HG02885 (cell line): ENCODE measurements around the gene RNASE13.

Experiments
- ATAC-seq: cut with Tn5 transposase; IDR thresholded peaks from one replicate; pipeline ENCODE4 v1.9.1; 2021; ENCODE audit warnings: mild to moderate bottlenecking; ENCODE audit not compliant: unreplicated experiment, poor library complexity

RNASE13 gene, protein sequence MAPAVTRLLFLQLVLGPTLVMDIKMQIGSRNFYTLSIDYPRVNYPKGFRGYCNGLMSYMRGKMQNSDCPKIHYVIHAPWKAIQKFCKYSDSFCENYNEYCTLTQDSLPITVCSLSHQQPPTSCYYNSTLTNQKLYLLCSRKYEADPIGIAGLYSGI

DNA sequence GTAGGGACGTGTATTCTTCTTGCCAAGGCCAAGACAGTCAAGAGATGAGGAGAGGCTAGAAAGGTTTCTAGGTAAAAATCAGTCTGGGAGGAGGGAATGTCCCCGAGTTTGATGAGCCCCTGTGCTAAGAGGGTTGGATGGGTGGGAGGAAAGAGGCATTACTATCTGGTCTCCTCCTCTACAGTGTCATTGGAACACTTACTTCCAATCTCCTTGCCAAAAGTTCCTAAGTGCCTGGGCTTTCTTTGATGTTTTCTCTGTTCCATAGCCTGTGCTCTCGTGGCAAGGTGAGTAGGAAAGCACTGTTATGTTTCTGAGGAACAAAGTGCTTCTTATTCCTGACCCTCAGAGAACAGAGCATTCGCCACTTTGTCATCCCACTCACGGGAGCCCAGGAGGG lies at the start of gene RNASE13:
TSS of gene RNASE13 (minus strand) at position 101 of the 400 bp plus-strand sequence. CDS start 519 bp downstream, outside the sequence.
- no peak for ATAC-seq

DNA sequence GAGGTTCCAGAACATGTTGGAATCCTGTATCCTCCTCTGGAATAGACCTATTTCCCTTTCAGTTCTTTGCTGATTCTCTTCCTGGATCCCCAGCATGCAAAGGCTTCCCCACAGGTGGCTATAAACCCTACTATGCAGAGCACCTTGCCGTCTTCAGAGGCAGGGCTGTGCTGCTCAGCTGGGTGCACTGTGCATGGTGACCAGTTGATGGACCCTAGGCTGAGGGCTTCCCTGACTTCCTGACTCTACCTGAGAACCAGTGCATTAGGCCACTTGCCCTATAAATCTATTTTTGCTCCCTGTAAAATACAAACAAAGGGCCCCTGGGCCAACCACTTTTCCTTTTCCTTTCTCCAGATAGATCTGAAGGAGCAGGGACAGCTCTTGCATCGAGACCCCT lies 49.8 kb upstream of the RNASE13 start:
- ATAC-seq: no peak

DNA sequence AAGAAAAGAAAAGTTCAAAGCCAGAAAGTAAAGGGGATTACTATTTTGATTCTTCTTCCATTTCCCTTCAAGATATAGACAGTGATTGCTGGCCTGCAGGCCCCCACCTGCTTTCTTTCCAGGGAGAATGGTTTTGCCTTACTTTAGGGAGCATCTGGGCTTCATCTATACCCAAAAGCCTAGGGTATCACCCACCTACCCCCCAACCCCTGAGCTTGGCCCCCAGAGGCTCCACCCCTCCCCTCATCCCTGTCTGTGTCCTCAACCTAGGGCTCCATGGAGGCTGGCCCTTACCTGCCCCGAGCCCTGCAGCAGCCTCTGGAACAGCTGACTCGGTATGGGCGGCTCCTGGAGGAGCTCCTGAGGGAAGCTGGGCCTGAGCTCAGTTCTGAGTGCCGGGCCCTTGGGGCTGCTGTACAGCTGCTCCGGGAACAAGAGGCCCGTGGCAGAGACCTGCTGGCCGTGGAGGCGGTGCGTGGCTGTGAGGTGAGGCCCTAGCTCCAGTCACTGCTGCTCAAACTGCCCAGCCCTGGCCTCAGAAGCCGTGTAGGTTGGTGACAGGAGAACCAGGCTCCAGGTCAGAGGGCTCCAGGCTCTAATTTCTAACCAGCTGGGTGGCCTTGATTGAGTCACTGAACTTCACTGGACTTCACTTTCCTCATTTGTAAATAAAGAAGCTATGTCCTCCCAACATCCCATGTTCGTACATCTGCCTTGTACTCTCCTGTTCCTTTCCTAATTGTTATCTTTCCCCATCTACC lies 49.1 kb upstream of the RNASE13 start:
- no peak for ATAC-seq

DNA sequence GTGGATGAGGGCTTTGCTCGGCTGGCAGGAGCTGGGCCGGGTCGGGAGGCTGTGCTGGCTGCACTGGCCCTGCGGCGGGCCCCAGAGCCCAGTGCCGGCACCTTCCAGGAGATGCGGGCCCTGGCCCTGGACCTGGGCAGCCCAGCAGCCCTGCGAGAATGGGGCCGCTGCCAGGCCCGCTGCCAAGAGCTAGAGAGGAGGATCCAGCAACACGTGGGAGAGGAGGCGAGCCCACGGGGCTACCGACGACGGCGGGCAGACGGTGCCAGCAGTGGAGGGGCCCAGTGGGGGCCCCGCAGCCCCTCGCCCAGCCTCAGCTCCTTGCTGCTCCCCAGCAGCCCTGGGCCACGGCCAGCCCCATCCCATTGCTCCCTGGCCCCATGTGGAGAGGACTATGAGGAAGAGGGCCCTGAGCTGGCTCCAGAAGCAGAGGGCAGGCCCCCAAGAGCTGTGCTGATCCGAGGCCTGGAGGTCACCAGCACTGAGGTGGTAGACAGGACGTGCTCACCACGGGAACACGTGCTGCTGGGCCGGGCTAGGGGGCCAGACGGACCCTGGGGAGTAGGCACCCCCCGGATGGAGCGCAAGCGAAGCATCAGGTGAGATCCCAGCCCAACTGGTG lies 47.0 kb upstream of the RNASE13 start:
- ATAC-seq: no peak

DNA sequence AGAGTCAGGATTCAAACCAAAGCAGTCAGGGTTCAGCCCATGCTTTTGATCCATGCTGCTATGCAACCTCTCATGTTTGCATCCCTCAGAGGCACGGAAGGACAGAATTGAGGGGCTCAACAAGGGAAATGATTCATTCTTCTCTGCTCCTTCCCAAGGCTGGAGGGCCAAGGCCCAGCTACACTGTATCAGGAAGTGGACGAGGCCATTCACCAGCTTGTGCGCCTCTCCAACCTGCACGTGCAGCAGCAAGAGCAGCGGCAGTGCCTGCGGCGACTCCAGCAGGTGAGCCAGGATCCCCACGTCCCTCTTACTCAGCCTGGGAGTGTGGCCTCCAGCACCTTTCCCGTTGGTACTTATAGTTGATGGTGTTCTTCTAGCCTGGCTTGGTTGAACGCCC lies 44.1 kb upstream of the RNASE13 start:
- no peak for ATAC-seq

DNA sequence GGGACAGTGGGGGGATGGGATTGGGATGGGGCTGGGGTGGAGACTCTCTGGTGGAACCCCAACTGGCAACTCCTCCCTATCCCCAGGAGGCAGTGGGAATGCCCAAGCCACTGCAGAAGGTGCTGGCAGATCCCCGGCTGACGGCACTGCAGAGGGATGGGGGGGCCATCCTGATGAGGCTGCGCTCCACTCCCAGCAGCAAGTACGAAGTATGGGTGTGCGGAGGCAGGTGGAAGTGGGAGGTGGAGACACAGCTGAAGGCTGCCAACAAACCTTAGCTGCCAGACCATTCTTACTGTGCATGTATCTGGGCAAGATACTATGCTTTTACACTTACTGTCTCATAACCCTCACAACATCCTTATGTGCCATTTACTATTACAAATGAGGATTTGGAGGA lies 43.7 kb upstream of the RNASE13 start:
- ATAC-seq: no peak

DNA sequence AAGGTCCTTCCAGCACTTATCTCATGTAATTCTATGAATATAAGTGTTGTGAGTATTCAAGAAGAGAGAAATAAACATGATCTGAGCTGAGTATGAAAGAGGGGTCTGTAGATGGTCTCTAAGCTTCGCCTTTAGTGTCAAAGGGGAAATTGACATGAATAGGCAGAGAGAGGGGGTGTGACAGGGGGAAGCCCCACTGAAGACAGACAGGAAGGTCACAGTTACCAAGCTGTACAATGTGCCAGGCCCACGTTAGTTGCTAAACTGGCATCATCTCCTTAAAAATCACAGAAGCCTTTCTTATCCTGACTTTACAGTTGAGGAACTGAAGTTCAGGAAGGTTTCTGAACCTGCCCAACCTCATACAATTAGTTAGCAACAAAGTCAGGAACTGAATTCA lies 43.1 kb upstream of the RNASE13 start:
- no peak for ATAC-seq

DNA sequence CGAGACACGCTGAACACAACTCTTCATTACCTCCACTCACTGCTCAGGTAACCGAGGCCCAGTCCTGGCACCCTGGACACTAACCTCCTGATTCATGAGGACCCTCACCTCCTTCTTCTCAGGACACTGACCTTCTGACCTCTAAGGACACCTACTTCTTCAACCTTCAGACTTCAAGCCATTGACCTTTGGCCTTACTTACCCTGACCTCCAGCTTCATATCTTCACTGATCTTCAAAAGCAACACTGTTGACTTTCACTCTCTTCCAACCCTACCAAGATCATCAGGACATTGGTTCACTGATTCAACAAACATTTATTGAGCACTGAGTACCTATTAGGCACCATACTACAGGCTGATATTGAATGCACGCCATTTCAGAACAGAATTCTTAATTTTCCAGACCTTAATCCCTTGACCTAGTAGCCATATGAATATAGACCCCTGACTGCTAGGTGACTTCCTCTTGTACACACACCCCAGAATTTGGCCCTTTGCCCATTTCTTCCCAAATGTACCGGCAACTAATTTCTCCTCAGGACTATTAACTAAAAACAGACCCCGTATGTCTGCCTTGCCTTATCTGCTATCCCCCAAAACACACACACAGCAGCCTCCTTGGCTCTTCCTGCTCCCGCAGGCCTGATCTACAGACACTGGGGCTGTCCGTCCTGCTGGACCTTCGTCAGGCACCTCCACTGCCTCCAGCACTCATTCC lies 41.3 kb upstream of the RNASE13 start:
- no peak for ATAC-seq

DNA sequence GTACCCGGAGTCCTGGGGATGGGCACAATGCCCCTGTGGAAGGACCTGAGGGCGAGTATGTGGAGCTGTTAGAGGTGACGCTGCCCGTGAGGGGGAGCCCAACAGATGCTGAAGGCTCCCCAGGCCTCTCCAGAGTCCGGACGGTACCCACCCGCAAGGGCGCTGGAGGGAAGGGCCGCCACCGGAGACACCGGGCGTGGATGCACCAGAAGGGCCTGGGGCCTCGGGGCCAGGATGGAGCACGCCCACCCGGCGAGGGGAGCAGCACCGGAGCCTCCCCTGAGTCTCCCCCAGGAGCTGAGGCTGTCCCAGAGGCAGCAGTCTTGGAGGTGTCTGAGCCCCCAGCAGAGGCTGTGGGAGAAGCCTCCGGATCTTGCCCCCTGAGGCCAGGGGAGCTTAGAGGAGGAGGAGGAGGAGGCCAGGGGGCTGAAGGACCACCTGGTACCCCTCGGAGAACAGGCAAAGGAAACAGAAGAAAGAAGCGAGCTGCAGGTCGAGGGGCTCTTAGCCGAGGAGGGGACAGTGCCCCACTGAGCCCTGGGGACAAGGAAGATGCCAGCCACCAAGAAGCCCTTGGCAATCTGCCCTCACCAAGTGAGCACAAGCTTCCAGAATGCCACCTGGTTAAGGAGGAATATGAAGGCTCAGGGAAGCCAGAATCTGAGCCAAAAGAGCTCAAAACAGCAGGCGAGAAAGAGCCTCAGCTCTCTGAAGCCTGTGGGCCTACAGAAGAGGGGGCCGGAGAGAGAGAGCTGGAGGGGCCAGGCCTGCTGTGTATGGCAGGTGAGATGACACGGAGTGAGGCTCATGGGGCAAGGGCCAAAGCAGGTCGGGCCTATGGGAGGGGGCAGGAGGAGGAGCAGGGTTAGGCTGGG lies 40.0 kb upstream of the RNASE13 start:
- ATAC-seq: no peak

DNA sequence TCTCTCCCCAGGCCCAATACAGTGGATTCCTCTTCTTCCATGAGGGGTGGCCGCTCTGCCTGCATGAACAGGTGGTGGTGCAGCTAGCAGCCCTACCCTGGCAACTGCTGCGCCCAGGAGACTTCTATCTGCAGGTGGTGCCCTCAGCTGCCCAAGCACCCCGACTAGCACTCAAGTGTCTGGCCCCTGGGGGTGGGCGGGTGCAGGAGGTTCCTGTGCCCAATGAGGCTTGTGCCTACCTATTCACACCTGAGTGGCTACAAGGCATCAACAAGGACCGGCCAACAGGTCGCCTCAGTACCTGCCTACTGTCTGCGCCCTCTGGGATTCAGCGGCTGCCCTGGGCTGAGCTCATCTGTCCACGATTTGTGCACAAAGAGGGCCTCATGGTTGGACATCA lies 39.3 kb upstream of the RNASE13 start:
- no peak for ATAC-seq

DNA sequence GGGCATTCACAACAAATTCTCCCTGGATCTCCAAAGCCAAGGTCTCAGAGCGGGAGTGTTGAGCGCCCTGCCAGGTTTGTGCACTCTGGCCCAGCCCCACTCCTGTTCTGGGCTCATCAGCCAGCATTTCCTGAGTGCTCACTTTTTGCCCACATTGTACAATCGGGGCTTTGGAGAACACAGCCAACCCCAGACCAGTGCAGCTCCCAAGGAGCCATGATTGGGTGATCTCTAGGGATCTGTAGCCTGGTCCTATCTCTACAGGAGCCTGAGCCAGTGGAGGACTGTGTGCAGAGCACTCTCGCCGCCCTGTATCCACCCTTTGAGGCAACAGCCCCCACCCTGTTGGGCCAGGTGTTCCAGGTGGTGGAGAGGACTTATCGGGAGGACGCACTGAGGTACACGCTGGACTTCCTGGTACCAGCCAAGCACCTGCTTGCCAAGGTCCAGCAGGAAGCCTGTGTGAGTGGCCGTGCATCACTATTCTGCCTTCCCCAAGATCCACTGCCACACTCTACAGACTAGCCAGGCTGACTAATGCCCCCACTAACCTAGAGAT lies 38.3 kb upstream of the RNASE13 start:
- no peak for ATAC-seq

DNA sequence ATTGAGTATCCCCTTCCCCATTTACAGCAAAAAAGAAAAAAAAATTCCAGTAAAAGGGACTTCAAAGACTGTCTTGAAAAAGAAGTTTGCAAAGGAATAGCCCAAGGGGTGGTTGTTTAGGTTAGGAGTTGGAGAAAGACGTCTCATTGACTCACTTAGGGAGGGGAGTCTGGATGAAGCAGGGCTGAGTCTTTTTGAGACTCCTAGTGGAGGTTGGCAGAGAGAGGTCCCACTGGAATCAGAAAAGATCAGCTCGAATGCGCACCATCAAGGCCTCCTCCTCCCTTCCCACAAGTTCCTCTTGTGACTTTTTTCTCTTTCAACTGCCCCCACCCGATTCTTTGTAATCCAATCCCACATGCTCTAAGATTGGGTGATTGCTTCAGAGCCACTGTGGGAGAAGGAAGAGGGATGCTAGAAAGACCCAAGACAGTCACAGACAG lies 37.4 kb upstream of the RNASE13 start:
- no peak for ATAC-seq

DNA sequence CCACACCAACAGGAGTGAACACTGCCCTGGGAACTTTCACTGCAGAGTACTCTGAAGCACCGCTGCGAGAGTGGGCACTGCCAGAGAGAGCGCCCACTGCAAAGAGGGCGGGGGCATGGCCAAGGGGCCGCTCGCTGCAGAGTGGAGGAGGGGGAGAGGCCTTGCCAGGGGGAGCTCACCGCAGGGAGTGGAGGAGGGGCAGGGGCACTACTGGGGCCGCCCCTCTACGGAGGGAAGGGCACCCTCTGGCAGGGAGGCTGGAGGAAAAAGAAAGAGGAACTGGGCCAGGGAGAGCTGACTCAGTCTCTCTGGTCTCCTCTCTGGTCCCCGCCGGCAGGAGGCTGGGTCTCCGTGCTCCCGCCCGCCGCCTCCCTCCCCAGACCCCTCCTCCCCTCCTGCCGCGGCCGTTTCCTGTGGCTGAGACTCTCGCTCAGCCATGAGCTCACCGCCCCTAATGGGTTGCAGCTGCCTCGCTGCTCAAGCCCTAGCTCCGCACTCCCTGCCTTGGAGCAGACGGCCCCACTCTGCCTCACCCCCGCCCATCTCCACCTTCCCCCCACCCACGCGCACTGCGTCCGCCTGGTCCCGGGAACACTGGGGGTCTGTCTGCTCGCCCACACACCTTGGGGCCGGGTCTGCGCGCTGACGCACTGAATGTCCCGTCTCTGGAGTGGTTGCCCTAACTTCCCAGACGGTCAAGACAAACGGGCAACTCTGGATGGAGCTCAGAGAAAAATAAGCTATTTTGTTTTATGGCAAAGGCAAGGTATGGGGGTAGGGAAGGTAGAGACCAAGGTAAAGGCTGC lies 36.8 kb upstream of the RNASE13 start:
- ATAC-seq: peak; percentile 79

DNA sequence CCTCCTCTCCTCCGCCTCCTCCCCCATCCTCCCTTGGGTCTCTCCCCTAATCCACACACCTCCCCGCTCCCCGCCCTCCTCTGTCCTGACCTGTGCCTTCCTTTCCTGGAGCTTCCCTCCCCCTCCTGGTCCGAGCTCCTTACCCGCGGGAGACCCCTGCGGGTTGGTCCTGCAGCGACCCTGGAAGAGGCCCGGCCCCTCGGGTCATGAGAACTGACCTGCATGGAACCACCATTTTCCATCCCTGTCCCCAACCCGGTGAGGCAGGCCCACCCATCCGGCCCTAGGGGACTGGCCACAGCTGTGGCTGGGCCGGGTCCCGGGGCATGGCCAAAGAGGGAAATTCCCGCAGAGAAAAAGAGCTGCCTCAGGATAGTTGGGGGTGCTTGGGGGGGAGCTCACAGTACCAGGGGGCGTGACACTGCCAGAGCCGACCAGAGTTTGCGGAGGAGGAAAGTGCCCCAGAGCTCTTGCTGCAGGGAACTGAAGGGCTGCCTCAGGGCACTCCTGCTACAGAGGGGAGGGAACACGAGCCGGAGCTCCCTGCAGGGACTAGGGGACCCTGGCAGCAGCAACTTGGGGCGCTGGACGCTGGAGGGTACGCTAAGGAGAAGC lies 36.1 kb upstream of the RNASE13 start:
- ATAC-seq: peak; percentile 1

DNA sequence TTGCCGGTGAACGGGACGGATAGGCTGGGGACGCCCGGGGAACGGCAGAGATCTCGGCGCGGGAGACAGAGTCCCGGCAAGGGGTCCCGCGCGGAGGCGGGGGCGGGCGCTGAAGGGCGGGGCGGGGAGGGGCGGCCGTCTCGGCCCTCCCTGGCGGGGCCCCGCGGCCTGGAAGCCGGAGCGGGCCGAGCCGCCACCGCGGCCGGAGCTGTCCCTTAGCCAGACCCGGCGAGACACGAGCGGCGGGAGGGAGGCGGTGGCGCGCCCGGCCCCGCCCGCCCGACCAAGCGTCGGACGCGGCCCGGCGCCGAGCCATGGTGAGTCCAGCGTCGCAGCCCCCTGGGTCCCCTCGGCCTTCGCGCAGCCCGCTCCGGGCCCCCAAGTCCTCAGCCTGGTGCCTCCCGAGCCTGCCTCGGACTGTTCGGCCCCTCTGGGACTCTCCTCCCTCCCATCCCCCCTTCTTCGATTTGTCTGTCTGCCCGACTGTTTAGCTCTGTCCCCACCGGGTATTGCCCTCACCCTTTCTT lies 35.5 kb upstream of the RNASE13 start, which contains the start of gene ARHGEF40:
TSS of gene ARHGEF40 (plus strand) at position 222 of the 527 bp plus-strand sequence. CDS start at position 315, 93 bp downstream.
- ATAC-seq: no peak

DNA sequence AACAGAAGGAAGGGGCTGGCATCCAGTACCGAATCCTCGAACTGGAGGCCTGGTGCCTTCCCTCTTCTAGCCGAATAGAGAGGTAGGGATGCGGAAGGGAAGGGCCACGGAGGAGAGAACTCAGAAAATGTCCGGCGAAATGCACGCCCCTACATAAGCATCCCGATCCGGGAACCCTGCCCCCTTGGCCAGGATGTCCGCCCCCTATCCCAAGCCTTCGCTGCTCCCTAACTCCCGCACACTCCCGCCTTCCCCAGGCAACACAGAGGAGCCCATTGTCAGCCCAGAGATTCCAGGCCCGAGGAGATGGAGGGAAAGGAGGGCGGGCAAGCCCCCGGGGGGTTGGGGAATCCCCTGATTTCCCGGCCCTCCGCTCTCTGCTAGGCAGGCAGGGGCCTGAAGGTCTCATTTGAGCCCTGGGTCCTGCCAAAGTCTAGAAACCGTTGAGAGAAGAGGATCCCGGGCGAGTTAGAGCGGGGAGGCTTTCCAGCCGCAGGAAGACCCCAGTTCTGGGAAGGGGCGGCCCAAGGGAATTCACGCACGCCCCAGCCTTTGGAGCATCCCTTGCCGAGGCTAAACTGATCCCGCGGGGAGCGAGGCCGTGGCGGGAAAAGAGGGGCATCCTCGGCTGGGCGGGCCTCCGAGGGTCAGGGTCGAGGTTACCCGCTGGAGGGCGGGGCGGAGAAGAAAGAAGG lies 34.9 kb upstream of the RNASE13 start:
- ATAC-seq: no peak

DNA sequence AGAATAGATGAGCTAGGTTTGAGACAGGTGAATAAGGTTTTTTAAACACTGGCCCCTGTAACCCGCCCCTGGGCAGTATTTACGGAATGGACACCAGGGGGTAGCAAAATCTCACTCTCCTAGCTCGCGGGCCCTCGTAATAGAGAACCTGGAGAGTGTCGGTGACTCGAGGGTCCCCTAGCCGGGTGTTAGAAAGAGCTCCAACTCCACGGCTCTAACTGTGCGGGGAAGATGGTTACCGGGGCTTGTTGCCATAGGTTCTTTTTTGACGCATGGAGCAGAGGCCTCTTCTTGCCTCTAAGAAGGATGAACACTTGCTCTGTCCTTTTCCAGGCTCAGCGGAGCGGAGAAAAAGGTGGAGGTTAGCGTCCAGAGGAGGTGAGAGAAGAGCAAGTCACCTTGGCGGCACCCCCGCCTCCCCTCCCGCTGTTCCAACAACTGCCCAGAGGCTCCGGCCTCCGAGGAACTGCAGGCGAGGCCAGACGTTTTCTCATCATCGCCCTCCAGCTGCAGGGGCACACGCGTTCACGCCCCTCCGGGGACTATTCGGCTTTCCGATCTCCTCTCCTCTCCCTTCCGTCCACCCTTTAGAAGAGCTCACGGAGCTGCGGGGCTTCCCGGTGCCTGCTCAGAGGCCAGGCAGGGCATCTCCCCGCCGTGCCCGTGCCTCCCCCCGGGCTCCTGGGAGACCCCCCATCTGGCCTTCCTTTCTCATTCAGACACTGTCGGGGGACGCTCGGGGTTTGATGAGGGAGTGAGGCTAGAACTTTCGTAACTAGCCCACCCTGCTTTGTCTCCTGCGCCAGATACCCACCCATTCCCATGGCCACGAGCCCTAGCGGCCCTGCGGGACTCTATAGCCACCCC lies 34.1 kb upstream of the RNASE13 start:
- ATAC-seq: no peak
